Activated CD8-positive, alpha-beta memory T cell treated with anti-CD3 and anti-CD28 coated beads, Interleukin-2, amount 50 U/mL, for 24 hours (primary cell): Measurements from ENCODE around the gene DNAJB5.
"Not testable (repeated sequence)": the region's sequence is repeated elsewhere in the genome, so short reads cannot be mapped to it uniquely, and the experiment has no call there.

Experiments used
- DNase-seq: peaks from one replicate; pipeline ENCODE4 v3.0.0-alpha.2; 2020; ENCODE audit errors: extremely low read depth

The DNAJB5 gene

DNA sequence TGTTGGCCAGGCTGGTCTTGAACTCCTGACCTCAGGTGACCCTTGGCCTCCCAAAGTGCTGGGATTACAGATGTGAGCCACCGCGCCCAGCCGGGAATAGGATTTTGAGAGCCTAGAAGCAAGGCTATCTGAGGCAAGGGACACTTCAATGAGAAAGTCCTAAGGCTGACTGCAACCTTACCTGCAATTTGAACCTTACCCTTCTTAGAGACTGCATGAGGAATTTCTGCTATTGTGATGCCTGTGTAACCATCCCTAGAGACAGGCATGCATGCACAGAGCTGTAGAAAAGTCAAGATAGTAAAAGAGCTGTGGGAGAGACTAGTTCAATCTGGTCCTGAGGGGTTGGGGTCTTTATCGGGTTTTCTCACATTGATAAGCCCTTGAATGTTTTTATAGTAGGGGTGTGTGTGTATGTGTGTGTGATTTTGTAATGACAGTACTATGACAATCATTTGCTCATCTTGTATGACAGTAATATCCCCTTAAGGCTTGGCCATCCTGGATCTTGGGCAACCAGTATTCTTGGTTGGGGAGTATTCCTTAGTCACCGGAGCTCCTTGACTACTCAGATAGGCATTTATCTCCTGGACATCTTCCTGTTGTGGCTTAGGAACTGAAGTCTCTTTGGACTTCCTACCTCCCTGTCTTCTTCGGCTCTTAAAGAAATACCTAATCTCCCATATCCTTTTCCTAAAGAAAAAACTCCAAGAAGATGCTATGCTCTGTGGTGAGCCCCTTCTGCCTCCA is 11.2 kb downstream of the DNAJB5 start:
- no peak for DNase-seq

DNA sequence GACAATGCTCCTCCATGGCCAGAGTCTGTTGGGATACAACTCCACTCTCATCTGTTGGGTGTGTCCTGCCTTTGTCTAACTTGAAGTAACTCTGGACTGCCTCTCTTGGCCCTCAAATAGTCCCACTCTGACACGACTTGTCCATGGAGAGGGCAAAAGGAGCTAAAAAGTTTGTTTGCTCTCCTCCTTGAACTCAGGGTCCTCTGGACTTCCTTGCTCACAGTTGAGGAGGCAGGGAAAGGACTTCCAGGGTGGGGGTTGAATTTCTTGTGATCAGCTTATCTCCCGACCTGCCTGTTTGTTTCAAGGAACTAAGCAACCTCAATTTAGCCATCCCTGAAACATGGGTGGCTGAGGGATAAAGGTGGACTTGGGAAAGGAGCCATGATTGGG is 11.7 kb downstream of the DNAJB5 start:
- DNase-seq = no peak

DNA sequence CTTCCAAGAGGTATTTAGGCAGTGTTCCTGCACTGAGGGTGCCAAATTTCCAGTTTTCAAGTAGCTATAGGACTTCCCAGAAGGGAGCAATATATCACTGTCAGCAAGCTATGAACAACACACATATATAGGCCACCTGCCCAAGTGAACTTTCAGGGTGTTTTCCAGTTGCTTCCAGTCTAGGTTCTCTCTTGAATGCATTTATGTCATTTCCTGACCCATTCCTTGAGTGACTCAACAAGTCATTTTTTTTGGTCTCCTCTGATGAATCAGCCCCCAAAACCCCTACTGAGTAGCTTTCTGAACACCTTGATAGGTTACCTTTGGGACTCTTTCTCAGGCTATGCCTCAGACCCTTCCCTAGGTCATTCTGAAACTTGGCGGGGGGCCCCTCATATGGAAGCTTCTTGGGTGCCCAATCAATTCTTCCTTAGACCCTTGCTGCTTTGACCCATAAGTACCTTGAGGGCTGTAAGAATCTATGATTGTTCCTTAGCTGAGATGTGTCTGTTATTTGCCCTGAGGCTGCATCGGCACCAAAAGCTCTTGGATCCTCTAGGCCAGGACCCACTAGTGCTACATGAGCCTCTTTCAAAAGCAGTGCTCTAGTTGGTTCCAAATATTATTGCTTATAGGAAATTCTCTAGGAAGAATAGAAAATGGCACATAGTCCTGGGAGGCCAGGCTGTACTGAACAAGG is 12.4 kb downstream of the DNAJB5 start:
- no peak for DNase-seq

DNA sequence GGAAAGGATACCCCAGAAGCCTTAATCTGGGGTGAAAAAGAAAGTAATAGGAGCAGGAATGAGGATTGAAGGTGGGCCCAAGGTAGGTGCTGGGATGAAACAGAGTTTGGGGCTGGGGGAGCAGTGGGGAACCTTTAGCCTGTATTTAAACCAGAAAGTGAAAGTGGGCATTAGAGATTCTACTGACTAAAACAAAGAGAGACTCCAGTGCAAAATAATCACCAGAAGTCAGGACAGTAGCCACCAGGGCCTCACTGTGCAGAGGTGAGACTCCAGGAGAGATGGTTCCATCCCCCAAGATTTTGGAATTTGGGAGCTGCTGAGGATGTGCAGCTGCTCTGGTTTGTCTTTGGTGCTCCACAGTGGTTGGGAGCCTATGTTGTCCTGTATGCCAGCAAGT is 13.1 kb downstream of the DNAJB5 start:
- no peak for DNase-seq

DNA sequence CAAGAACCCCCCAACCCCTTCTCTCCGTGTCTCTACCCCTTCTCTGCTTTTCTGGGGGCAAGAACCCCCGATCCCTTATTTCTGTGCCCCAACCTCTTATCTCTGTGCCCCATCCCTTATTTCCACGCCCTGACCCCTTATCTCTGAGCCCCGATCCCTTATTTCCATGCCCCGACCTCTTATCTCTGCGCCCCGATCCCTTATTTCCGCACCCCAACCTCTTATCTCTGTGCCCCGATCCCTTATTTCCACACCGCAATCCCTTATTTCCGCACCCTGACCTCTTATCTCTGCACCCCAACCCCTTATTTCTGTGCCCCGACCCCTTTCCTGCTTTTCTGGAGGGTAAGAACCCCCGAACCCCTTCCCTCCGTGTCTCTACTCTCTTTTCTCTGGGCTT is 14.8 kb downstream of the DNAJB5 start:
- DNase-seq = not testable (repeated sequence)

DNA sequence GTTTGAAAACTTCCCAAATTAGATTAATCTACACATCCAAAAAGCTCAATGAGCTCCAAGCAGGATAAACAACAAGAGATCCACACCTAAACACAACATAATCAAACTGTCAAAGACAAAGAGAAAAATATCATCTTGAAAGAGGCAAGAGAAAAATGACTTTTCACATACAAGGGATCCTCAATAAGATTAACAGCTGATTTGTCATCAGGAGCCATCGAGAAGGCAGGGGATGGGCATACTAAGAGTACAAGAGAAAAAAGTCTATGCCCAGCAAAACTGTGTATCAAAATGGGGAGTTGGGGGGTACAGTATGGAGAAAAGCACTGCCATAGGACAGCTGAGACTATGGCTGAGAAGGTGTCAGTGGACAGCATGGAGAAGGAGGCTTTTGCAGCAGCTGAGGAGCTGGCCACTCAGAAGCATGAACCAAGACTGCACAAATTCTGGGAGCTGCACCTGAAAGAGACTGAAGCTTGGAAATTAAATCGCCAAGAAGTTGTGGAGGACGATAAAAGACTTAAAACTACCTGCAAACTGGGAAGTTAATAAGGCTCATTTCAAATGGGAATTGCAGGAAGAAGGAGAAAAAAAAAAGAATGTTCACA is 20.9 kb downstream of the DNAJB5 start:
- DNase-seq = no peak

DNA sequence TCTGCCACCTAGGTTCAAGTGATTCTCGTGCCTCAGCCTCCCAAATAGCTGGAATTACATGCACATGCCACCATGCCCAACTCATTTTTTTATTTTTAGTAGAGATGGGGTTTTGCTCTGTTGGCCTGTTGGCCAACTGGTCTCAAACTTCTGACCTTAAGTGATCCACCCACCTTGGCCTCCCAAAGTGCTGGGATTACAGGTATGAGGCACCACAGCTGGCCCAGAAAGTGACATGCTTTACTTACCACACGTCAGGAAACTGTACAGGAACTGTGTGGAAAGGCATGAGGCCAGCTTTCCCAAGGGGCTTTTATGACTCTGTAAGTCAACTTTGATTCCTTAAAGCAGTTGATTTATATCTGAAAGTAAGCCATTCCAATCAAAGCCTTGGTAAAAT is 25.0 kb downstream of the DNAJB5 start:
- DNase-seq = no peak

DNA sequence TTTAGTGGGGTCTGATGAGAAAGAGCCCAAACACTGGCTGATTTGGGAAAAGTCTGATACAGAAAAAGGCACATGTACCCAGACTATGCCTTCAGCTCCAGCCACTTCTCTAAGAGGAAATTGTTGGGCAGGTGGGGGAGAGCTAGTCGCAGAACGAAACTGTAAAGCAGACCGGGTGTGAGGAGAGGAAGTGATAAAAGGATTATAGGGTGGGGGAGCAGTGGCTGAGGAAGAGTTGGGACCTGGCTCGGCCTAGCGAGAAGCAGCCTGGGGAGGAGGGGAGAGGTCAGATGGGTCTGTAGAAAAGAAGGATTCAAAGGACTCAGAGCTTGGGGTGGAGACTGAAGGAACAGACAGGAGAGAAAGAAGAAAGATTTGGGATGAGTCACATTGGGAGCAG is 33.9 kb downstream of the DNAJB5 start:
- not testable (repeated sequence) for DNase-seq

DNA sequence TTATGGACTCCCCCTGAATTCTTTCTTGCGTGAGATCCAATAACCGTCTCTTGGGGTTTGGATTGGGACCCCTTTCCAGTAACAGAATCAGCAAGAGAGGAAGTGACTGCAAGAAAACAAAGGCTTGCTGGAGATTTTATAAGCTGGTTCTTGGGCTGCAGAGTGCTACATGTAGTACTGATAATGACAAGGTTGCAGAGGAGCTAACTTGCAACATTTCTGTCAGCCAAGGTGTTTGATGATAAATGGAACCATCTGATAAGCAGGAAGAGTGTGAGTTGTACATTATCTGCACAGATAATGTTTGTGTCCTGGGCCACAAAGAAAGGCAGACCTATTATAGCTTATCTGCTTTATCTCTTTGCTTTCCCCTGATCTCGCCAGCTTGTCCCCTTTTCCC is 37.1 kb downstream of the DNAJB5 start:
- no peak for DNase-seq

DNA sequence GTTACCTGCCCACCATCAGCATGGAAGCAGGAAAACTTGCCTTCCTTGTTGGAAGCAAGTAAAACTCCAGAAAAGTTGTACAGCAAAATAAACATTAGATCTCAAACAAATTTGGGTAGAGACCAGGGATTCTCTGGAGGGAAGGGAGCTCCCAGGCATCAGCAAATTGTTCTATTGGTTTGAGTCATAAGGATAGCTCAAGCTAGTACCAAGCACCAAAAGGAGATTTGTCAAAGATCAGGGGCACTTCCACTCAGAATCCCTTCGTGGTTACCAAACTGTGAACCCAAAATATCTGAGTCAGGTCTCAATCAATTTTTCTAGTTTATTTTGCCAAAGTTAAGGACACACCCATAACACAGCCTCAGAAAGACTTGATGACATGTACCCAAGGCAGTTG is 37.8 kb downstream of the DNAJB5 start:
- DNase-seq = no peak

DNA sequence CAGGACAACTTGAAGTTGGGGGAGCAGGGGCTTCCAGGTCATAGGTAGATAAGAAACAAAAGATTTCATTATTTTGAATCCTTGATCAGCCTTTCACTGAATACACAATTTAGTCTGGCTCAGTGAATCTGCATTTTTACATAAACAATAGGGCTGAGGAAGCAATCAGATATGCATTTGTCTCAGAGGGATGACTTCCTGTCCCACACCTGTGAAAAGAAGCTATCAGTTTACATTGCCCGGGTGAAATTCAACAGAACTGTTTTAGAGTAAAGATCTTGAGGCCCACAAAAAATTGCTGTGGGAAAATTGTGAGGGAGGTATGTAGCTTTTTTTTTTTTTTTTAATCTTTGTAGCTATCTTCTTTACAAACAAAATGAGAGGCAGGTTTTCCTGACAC is 38.3 kb downstream of the DNAJB5 start:
- DNase-seq = no peak

DNA sequence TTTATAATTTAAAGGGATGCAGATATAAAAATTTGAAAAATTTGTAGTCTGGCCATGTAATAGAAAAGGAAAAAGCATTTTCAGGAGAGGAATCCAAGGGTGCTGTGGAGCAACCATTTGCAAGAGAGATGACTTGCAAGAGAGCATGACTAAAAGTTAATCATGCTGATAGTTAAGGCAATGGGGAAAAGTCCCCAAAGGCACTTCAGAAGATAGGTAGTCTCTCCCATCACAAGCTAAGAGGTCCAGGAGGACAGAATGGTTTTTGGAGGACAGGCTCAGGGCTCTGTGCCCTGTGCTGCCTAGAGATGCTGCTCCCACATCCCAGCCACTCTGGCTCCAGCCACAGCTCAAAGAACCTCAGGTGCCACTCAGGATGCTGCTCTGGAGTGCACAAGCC is 38.8 kb downstream of the DNAJB5 start:
- DNase-seq = no peak

DNA sequence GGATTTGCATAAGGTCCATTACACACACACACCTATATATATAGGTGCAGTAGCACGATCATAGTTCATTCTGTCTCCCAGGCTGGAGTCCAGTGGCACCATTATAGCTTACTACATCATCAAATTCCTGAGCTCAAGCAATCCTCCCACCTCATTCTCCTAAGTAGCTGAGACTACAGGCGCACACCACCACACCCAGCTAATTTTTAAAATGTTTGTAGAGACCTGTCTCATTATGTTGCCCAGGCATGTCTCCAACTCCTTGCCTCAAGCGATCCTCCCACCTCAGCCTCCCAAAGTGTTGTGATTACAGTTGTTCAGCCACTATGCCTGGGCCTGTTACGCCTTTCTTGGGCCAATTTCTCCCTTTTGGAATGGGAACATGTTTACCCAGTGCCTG is 39.7 kb downstream of the DNAJB5 start:
- no peak for DNase-seq

DNA sequence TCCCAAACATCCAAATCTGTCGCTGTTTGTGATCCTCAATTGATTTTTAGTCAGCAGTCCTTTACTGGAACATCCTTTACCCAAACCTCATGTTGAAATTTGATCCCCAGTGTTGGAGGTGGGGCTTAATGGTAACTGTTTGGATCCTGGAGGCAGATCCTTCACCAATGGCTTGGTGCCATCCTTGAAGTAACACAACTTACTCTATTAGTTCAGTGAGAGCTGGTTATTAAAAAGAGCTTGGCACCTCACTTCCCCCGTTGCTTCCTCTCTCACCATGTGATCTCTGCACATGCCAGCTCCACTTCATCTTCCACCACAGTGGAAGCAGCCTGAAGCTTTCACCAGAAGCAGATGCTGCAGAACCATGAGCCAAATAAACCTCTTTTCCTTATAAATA is 40.3 kb downstream of the DNAJB5 start:
- no peak for DNase-seq

DNA sequence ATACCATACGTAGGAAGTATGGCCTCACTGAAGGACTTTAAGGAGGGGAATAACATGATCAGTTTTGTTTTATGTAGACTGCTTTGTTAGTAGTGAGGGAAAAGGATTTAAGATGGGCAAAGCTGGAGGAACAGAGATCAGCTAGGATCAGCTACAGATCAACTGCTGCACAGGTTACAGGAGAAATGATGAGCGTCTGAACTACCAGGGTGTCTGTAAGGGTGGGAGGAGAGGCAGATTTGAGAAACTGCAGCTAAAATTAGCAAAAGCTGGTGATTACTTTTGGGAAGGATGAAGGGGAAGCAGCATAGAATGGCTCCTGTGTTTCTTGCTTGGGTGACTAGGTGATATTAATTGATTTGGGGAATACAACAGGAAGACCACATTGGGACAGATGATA is 43.6 kb downstream of the DNAJB5 start:
- no peak for DNase-seq

DNA sequence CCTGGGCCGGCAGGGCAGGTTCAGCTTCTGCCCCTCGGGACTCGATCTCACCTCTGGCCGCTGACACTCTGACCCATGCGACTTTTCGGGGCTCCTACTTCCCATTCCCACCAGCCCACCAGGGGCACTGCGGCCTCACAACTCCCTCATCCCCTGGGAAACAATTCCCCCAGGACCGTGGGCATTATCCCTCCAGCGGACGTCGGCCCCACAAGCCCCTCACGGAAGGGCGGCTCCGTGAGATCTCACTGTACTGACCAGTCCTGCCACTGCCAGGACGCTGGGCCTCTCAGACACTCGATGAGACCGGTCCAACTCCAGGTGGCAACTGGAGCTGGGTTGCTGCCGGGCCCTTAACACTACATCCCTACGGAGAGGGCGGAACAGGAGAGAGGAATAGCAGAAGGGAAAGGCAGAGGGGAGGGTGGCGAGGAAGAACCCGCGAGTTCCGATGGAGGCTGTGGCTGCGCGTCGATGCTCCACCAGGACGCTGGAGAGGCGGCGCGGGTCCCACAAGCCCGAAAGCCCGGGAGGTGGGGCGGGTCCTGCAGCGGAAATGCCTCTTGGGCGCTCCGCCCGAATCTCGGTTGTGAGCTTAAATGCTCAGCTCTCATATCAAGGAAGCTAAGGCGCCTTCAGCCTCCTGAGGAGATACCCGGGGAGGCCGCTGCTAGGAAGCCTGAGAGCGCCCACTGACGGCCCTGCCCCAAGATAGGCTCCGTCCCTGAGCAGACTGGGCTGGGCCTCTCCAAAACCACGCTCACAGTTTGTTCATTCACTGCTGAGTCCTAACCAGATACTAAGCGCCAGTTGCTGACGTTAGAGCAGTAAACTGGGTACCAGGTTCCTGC is 46.5 kb downstream of the DNAJB5 start:
- DNase-seq = no peak

DNA sequence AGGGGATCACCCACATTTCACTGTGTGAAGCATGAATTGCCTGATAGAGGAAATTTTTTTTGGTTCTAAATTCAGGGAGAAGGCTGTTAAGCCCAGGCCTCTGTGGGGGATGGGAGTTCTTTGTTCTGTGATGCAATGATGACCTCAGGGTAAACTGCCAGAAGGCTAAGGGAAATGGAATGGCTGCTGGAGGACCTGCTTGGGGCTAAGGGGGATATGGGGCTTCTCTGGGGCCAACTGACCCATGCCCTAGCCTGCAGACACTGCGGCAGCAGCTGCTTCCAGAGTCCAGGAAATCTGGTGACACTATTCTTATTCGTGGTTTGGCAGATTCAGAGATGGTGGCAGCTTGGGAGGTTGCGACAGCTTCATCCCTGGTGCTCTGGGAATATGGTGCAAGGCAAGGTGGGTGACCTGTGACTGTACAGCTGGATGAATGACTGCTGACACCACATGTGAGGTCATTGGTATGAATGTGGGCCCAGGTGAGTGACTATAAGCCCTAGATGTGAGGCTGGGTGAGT is 52.6 kb downstream of the DNAJB5 start:
- DNase-seq = no peak

DNA sequence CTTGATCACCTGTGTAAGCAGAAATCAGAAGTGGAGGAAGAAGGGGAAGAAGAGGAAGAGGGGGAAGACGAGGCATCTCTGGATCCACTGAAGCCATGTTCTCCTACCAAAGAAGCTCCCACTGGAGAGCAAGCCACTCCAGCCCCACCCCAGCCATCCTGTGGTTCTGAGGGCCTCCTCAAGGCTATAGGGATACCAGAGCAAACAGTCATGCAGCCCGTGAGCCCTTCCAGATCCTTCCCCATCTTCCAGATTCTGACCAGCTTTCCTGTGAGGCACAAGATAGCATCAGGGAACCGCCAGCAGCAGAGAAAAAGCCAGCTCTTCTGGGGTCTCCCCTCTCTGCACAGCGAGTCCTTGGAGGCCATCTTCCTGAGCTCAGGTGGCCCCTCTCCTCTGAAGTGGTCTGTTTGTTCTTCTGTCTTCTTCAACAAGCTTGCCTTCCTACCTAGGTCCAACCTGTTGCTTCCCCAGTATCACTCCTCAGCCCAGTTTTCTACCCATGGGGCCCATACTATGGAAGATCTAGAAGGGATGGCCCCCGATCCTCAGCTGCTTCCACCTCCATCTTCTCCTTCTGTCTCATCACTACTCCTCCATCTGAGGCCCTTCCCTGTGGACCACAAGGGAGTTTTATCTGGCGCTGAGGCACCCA is 53.5 kb downstream of the DNAJB5 start:
- DNase-seq = no peak

DNA sequence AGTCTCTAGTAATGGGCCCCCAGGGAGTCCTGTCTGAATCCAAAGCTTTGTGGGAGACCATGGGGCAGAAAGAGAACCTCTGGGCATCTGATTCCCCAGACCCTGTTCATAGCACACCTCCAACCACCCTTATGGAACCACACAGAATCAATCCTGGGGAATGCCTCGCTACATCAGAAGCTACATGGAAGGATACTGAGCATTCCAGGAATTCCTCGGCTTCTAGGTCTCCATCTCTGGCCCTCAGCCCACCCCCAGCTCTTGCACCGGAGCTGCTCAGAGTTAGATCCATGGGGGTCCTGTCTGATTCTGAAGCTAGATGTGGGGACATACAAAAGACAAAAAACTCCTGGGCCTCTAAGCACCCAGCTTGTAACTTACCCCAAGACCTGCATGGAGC is 54.5 kb downstream of the DNAJB5 start:
- DNase-seq = no peak
